T-helper 1 cell treated with Interleukin-12 subunit alpha and Interleukin-12 subunit beta and Interleukin-4 antibody, amounts not matched to agents 30 μg/mL and 1 μg/mL, for 36 hours (primary cell): Measurements from ENCODE around the gene TMEM69.

Source experiments
- H3K27ac Mint-ChIP-seq: one replicate; pipeline ENCODE4 v1.8.0; 2021; ENCODE audit warnings: mild to moderate bottlenecking, mixed read lengths
- H3K27me3 Mint-ChIP-seq: one replicate; pipeline ENCODE4 v1.8.0; 2021; ENCODE audit warnings: low read depth, mixed read lengths
- H3K36me3 Mint-ChIP-seq: one replicate; pipeline ENCODE4 v1.8.0; 2021; ENCODE audit warnings: low read depth, mixed read lengths
- H3K4me1 Mint-ChIP-seq: one replicate; pipeline ENCODE4 v1.8.0; 2021; ENCODE audit warnings: low read depth, mixed read lengths
- H3K4me3 Mint-ChIP-seq: one replicate; pipeline ENCODE4 v1.8.0; 2021; ENCODE audit warnings: mild to moderate bottlenecking, moderate library complexity, mixed read lengths
- H3K9me3 Mint-ChIP-seq: one replicate; pipeline ENCODE4 v1.8.0; 2021; ENCODE audit warnings: mixed read lengths

TMEM69 gene

GRCh38 chr1:45687754-45688740 is at the start of gene TMEM69:
Gene TMEM69 (plus strand): TSS chr1:45688181. CDS start chr1:45691069, 2,888 bp downstream.
- no peaks in the 10 kb centered on the region for H3K9me3 Mint-ChIP-seq
- H3K4me1 Mint-ChIP-seq = peaks cover 24% of the 10 kb centered on the region
- H3K27ac Mint-ChIP-seq = peak within 1 kb of the TSS; percentile 100
- H3K36me3 Mint-ChIP-seq = peaks cover 10% of the 10 kb centered on the region
- H3K4me3 Mint-ChIP-seq = peak within 1 kb of the TSS; percentile 95
- H3K27me3 Mint-ChIP-seq = no peaks in the 10 kb centered on the region

GRCh38 chr1:45640293-45640692 is 47.7 kb upstream of the TMEM69 start:
- no peak overlapping the region for H3K27ac Mint-ChIP-seq
- H3K9me3 Mint-ChIP-seq = no peaks in the 10 kb centered on the region
- H3K4me3 Mint-ChIP-seq = no peak overlapping the region
- H3K27me3 Mint-ChIP-seq = no peaks in the 10 kb centered on the region
- H3K36me3 Mint-ChIP-seq = peaks cover 15% of the 10 kb centered on the region
- no peaks in the 10 kb centered on the region for H3K4me1 Mint-ChIP-seq

GRCh38 chr1:45643321-45643720 is 44.7 kb upstream of the TMEM69 start:
- Mint-ChIP-seq H3K4me3 (no peak overlapping the region), H3K27ac (no peak overlapping the region), H3K36me3 (peaks cover 21% of the 10 kb centered on the region), H3K9me3 (no peaks in the 10 kb centered on the region), H3K4me1 (no peaks in the 10 kb centered on the region), H3K27me3 (no peaks in the 10 kb centered on the region)

- Mint-ChIP-seq H3K4me3 (no peak overlapping the region), H3K36me3 (peaks cover 21% of the 10 kb centered on the region), H3K9me3 (no peaks in the 10 kb centered on the region), H3K27ac (no peak overlapping the region), H3K27me3 (no peaks in the 10 kb centered on the region), H3K4me1 (no peaks in the 10 kb centered on the region)
These were observed 44.0 kb upstream of the TMEM69 start for GRCh38 chr1:45643978-45644377.

- Mint-ChIP-seq H3K4me3 (no peak overlapping the region), H3K36me3 (peaks cover 23% of the 10 kb centered on the region), H3K27me3 (no peaks in the 10 kb centered on the region), H3K4me1 (no peaks in the 10 kb centered on the region), H3K9me3 (no peaks in the 10 kb centered on the region), H3K27ac (no peak overlapping the region)
These were observed 43.3 kb upstream of the TMEM69 start for GRCh38 chr1:45644661-45645060.

GRCh38 chr1:45647248-45648021 is 40.5 kb upstream of the TMEM69 start:
- no peak overlapping the region for H3K27ac Mint-ChIP-seq
- peaks cover 19% of the 10 kb centered on the region for H3K36me3 Mint-ChIP-seq
- peaks cover 2% of the 10 kb centered on the region for H3K4me1 Mint-ChIP-seq
- H3K9me3 Mint-ChIP-seq = no peaks in the 10 kb centered on the region
- H3K4me3 Mint-ChIP-seq = no peak overlapping the region
- no peaks in the 10 kb centered on the region for H3K27me3 Mint-ChIP-seq

- no peak overlapping the region for H3K27ac Mint-ChIP-seq
- H3K36me3 Mint-ChIP-seq = peaks cover 34% of the 10 kb centered on the region
- H3K27me3 Mint-ChIP-seq = no peaks in the 10 kb centered on the region
- H3K4me1 Mint-ChIP-seq = peaks cover 2% of the 10 kb centered on the region
- no peaks in the 10 kb centered on the region for H3K9me3 Mint-ChIP-seq
- no peak overlapping the region for H3K4me3 Mint-ChIP-seq
These were observed 33.3 kb upstream of the TMEM69 start for GRCh38 chr1:45654540-45655280.

- Mint-ChIP-seq H3K9me3 (no peaks in the 10 kb centered on the region), H3K36me3 (peaks cover 35% of the 10 kb centered on the region), H3K27ac (no peak overlapping the region), H3K27me3 (no peaks in the 10 kb centered on the region), H3K4me1 (no peaks in the 10 kb centered on the region), H3K4me3 (no peak overlapping the region)
These were observed 31.3 kb upstream of the TMEM69 start for GRCh38 chr1:45656573-45657226.

- Mint-ChIP-seq H3K4me3 (no peak overlapping the region), H3K4me1 (no peaks in the 10 kb centered on the region), H3K36me3 (peaks cover 32% of the 10 kb centered on the region), H3K27me3 (no peaks in the 10 kb centered on the region), H3K9me3 (no peaks in the 10 kb centered on the region), H3K27ac (no peak overlapping the region)
These were observed 29.8 kb upstream of the TMEM69 start for GRCh38 chr1:45658171-45658570.

- H3K27me3 Mint-ChIP-seq = no peaks in the 10 kb centered on the region
- H3K4me1 Mint-ChIP-seq = no peaks in the 10 kb centered on the region
- H3K36me3 Mint-ChIP-seq = peaks cover 32% of the 10 kb centered on the region
- no peak overlapping the region for H3K4me3 Mint-ChIP-seq
- H3K9me3 Mint-ChIP-seq = no peaks in the 10 kb centered on the region
- H3K27ac Mint-ChIP-seq = no peak overlapping the region
These were observed 28.8 kb upstream of the TMEM69 start for GRCh38 chr1:45659222-45659621.

- Mint-ChIP-seq H3K27ac (no peak overlapping the region), H3K9me3 (no peaks in the 10 kb centered on the region), H3K4me3 (no peak overlapping the region), H3K4me1 (no peaks in the 10 kb centered on the region), H3K27me3 (no peaks in the 10 kb centered on the region), H3K36me3 (peaks cover 22% of the 10 kb centered on the region)
These were observed 27.6 kb upstream of the TMEM69 start for GRCh38 chr1:45660336-45660735.

GRCh38 chr1:45666836-45667235 is 21.1 kb upstream of the TMEM69 start:
- Mint-ChIP-seq H3K4me3 (no peak overlapping the region), H3K36me3 (peaks cover 3% of the 10 kb centered on the region), H3K27ac (no peak overlapping the region), H3K27me3 (no peaks in the 10 kb centered on the region), H3K9me3 (no peaks in the 10 kb centered on the region), H3K4me1 (peaks cover 4% of the 10 kb centered on the region)

GRCh38 chr1:45667321-45668111 is 20.5 kb upstream of the TMEM69 start:
- Mint-ChIP-seq H3K9me3 (no peaks in the 10 kb centered on the region), H3K4me3 (no peak overlapping the region), H3K27me3 (no peaks in the 10 kb centered on the region), H3K4me1 (peaks cover 4% of the 10 kb centered on the region), H3K27ac (no peak overlapping the region), H3K36me3 (peaks cover 3% of the 10 kb centered on the region)
